ENCODE results near the gene GBE1. TPM values are rescaled to one million over a fixed set of nuclear protein-coding genes. Genes with fewer than 3 reads are reported as not detected.

GBE1 gene
- total and polyA plus RNA-seq, 10 of the 15 experiments (the other 5 are each of a cell fraction or from before 2014, with no cell fraction given): 21.4 to 62.2 (median 41.5) TPM

- Histone ChIP-seq H2AFZ (ENCODE audit: control insufficient read depth, low read depth, low read length) (no peak overlapping the region), H3K27ac (ENCODE audit: control insufficient read depth, insufficient read depth) (no peak overlapping the region), H3K36me3 (ENCODE audit: control insufficient read depth in 2 of 2, insufficient read depth in 2 of 2, low read length in 1 of 2) (no peaks in the 10 kb centered on the region), H3K27me3 (replicated peaks in 1 of 2; ENCODE audit: control insufficient read depth in 2 of 2, insufficient read depth in 2 of 2, low read length in 1 of 2) (no peaks in the 10 kb centered on the region), H3K4me3 (no peak overlapping the region), H3K4me2 (ENCODE audit: control insufficient read depth, insufficient read depth) (no peak overlapping the region), H3K9ac (ENCODE audit: control insufficient read depth, insufficient read depth, low read length) (no peak overlapping the region), H3K9me3 (replicated peaks; ENCODE audit: control insufficient read depth, insufficient read depth, low read length) (no peaks in the 10 kb centered on the region), H4K20me1 (ENCODE audit: control insufficient read depth, insufficient read depth) (no peaks in the 10 kb centered on the region), H3K4me1 (ENCODE audit: control insufficient read depth, insufficient read depth, low read length) (no peaks in the 10 kb centered on the region), H3K79me2 (ENCODE audit: control insufficient read depth, insufficient read depth, low read length) (no peaks in the 10 kb centered on the region)
- ChIA-PET RAD21 (ENCODE audit: unreplicated experiment) (no interaction called here), POLR2A (no interaction called here), SMC1A (ENCODE audit: uncharacterized antibody, unreplicated experiment) (interaction anchor here (1.0 to 2.9 kb wide), 4 partner anchors 13 to 659 kb away, joined by 3 to 10 read pairs (median 5); no protein-coding TSS in a partner anchor), CTCF (interaction anchor here (1.8 kb wide), 1 partner anchor 17 kb away, joined by 7 read pairs; no protein-coding TSS in a partner anchor)
- TF ChIP-seq NFXL1 (IDR thresholded peaks at IDR 0.05; ENCODE audit: borderline replicate concordance) (no peak), ZNF687 (IDR thresholded peaks at IDR 0.05) (no peak)
- WGBS (ENCODE audit: insufficient coverage, insufficient replicate concordance, low lambda C conversion rate, missing lambda C conversion rate): 27% methylated on average over 6 of the region's 6 CpGs
- DNase-seq (ENCODE audit: low read depth, low spot score) (no peak), ATAC-seq (no peak), FAIRE-seq (no peak)
- in situ Hi-C loops (cut with MboI): no loop called here
- intact Hi-C loops (cut with micrococcal nuclease; ENCODE audit: unreplicated experiment): no loop called here
- no TSS peak for BruUV-seq (replicated peaks)
Measured at GRCh38 chr3:81472600-81473362, 288.7 kb downstream of the GBE1 start.
